Body of pancreas (tissue), 4 donors: ENCODE measurements around the gene VIPR1. TPM values are rescaled to one million over a fixed set of nuclear protein-coding genes. Genes with fewer than 3 reads are reported as not detected.

Experiments used
- ATAC-seq: fragments of 150-250 bp; one replicate; pipeline ENCODE4 v1.9.1; 2016
- DNase-seq, 4 donors: peaks; one replicate each; pipeline ENCODE4 v3.0.0-alpha.2; 2019
- H3K27ac ChIP-seq, 4 donors: fragments of 200-600 bp; sonication (generic); 1 replicate in 3 of 4; 2 replicates in 1 of 4; pipeline versions ENCODE4 v1.5.1 to v1.6.1; 2016 to 2019; ENCODE audit warnings: mild to moderate bottlenecking in 1 of 4, mixed read lengths in 1 of 4, moderate library complexity in 1 of 4
- H3K27me3 ChIP-seq, 2 donors: fragments of 200-600 bp; sonication (generic); one replicate each; pipeline ENCODE4 v1.6.0; 2016; ENCODE audit warnings: mild to moderate bottlenecking in 1 of 2
- H3K36me3 ChIP-seq, 2 donors: fragments of 200-600 bp; sonication (generic); replicated peaks in 1 of 2; 2 replicates each; pipeline ENCODE4 v1.5.1; 2016; ENCODE audit warnings: low read depth in 2 of 2; ENCODE audit not compliant: insufficient read depth in 1 of 2
- H3K4me1 ChIP-seq: fragments of 200-600 bp; sonication (generic); one replicate; pipeline ENCODE4 v1.6.0; 2016
- H3K4me3 ChIP-seq, 2 donors: fragments of 200-600 bp; sonication (generic); 1 replicate in 1 of 2; 2 replicates in 1 of 2; pipeline ENCODE4 v1.5.1; 2016 to 2019
- H3K9me3 ChIP-seq, 3 donors: fragments of 200-600 bp; sonication (generic); 1 replicate in 2 of 3; 2 replicates in 1 of 3; pipeline ENCODE4 v1.5.1; 2016
- POLR2A ChIP-seq, 3 donors: fragments of 450-650 bp; IDR thresholded peaks; one replicate each; pipeline ENCODE4 v1.6.1; 2016; ENCODE audit warnings: antibody characterized with exemption in 3 of 3, mild to moderate bottlenecking in 2 of 3
- WGBS, 2 donors: methylation state at CpG; one replicate each; pipeline ENCODE4 v1.1.5; 2017; 5-methylcytosine and 5-hydroxymethylcytosine counted together
- intact Hi-C: fragments of 100-400 bp; cut with DNase I; formaldehyde crosslinking; loops from one replicate; pipeline ENCODE4 v1.15.1; 2023
- total RNA-seq, 2 donors: library from RNA; depleted of rRNA; stranded (reverse); fragments of >200 nt; gene quantifications; one replicate each; pipeline ENCODE4 v1.1.0, GENCODE V29; 2016
- TF ChIP-seq, protein P1 (sequence below), 7 experiments: fragments of 450-650 bp in 4 of 7; fragments of 200-600 bp in 3 of 7; sonication (generic) in 3 of 7; IDR thresholded peaks; one replicate each; pipeline ENCODE4 v1.5.1; 2016 to 2019; ENCODE audit warnings: antibody characterized with exemption in 7 of 7

VIPR1 gene
- total RNA-seq, 2 donors from 2014 or later, result 0.99 to 10.6 TPM

DNA sequence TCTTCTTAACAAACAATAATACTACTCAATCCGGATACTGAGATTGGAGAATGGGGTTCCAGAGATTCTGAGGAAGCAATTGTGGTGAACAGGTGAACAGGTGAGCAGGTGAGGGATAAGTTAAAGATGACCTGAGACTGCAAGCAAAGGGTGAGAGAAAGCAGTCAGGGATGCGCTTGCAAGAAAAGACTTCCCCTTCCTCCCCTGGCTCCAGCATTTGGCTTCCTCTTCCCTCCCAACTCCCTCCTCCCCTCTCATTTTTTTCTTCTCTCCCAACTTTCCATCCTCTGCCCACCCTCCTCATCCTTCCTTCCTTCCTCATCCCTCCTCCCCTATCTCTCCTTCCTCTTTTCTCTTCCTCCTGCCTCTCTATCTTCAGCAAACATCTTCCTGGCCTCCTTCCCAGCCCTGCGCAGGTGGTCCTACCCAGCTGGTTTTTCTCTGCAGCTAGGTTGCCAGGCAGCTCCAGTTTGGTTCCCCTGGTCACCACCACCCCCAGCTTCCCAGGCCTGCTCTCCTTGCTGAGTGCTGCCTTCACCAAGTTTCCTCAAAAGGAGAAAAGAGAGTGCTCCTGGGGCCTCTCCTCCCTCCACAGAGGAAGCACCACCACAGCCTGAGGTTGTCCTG, 10.4 kb upstream of the VIPR1 start:
- DNase-seq (peak in 1 of 4 donors; percentile 8), ATAC-seq (no peak)
- Histone ChIP-seq H3K27ac (no peak overlapping the region), H3K9me3 (no peaks in the 10 kb centered on the region), H3K27me3 (no peaks in the 10 kb centered on the region), H3K4me1 (peaks cover 25% of the 10 kb centered on the region), H3K4me3 (no peak overlapping the region), H3K36me3 (no peaks in the 10 kb centered on the region)
- WGBS, 2 donors, result 60 to 74% methylated on average over 3 of the region's 3 CpGs
- TF ChIP-seq POLR2A (IDR thresholded peaks at IDR 0.05), result no peak
- TF ChIP-seq, protein P1, sequence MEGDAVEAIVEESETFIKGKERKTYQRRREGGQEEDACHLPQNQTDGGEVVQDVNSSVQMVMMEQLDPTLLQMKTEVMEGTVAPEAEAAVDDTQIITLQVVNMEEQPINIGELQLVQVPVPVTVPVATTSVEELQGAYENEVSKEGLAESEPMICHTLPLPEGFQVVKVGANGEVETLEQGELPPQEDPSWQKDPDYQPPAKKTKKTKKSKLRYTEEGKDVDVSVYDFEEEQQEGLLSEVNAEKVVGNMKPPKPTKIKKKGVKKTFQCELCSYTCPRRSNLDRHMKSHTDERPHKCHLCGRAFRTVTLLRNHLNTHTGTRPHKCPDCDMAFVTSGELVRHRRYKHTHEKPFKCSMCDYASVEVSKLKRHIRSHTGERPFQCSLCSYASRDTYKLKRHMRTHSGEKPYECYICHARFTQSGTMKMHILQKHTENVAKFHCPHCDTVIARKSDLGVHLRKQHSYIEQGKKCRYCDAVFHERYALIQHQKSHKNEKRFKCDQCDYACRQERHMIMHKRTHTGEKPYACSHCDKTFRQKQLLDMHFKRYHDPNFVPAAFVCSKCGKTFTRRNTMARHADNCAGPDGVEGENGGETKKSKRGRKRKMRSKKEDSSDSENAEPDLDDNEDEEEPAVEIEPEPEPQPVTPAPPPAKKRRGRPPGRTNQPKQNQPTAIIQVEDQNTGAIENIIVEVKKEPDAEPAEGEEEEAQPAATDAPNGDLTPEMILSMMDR (IDR thresholded peaks at IDR 0.05), result no peak
- intact Hi-C loops, result no loop called here

GRCh38 chr3:42492508-42493080, 9.8 kb upstream of the VIPR1 start:
- H3K36me3 ChIP-seq, result no peaks in the 10 kb centered on the region
- intact Hi-C loops, result no loop called here
- no peak overlapping the region for H3K27ac ChIP-seq
- no peaks in the 10 kb centered on the region for H3K27me3 ChIP-seq
- no peak for TF ChIP-seq POLR2A (IDR thresholded peaks at IDR 0.05)
- TF ChIP-seq, protein P1 (IDR thresholded peaks at IDR 0.05), result no peak
- ATAC-seq (no peak), DNase-seq (peak in 2 of 4 donors; percentile 3)
- 76 to 79% methylated on average over 6 of the region's 6 CpGs for WGBS, 2 donors
- H3K9me3 ChIP-seq, result no peaks in the 10 kb centered on the region
- H3K4me3 ChIP-seq, result no peak overlapping the region
- peaks cover 25% of the 10 kb centered on the region for H3K4me1 ChIP-seq

DNA sequence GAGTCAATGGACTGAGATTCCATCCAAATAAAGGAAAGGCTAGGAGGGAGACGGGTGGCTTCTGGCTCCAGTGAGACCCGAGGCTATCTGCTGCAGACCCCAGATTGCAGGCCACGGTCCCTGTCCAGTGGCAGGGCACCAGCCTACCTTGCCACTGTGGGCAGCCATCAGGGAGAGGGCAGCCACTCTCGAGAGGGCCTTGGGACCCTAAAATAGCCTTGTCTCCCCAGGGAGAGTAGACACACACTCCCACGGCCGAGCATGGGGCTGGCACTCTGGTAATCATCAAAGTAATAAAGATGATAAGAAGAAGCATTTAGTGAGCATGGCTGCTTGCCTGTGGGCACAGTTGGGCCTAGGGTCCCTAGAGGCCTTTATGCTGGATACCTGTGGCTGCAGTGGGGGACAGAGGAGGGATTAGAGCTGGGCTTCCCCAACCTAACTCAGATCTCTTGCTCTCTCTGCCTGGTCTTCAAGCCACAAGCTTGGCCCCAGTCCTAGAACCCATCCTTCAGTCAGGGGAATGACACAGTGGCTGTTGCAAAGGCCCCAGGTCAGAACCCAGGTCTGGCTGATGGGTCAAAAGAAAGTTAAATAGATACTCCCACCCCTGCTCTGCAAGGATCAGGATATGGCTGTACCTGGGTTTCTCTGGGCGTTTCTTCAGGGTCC, 9.2 kb upstream of the VIPR1 start:
- 92 to 96% methylated on average over 7 of the region's 7 CpGs for WGBS, 2 donors
- no peak overlapping the region for H3K27ac ChIP-seq
- no peaks in the 10 kb centered on the region for H3K9me3 ChIP-seq
- no peaks in the 10 kb centered on the region for H3K27me3 ChIP-seq
- no peaks in the 10 kb centered on the region for H3K36me3 ChIP-seq
- DNase-seq (peak in 2 of 4 donors; percentile 1 to 8), ATAC-seq (no peak)
- intact Hi-C loops, result no loop called here
- no peak overlapping the region for H3K4me3 ChIP-seq
- TF ChIP-seq, protein P1 (IDR thresholded peaks at IDR 0.05), result no peak
- no peak for TF ChIP-seq POLR2A (IDR thresholded peaks at IDR 0.05)
- peaks cover 25% of the 10 kb centered on the region for H3K4me1 ChIP-seq

DNA sequence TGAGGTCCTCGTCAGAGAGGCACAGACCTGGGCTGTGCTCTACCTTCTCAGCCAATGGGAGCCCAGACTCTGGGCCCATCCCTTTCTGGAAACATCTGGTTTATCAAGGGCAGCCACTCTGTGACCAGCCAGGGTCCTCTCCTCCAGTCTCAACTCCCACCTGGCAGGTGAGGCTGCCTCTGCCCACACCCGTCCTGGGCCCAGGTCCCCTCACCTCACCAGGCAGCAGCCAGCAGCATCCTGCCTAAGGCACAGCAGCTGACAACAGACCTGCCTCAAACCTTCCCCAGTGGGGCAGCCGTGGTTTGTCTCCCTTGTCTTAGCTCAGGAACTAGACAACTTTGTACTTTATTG, 8.7 kb upstream of the VIPR1 start:
- no peaks in the 10 kb centered on the region for H3K9me3 ChIP-seq
- H3K4me3 ChIP-seq, result no peak overlapping the region
- no peak overlapping the region for H3K27ac ChIP-seq
- intact Hi-C loops, result no loop called here
- ATAC-seq (no peak), DNase-seq (peak in 2 of 4 donors; percentile 0 to 9)
- peaks cover 22% of the 10 kb centered on the region for H3K4me1 ChIP-seq
- TF ChIP-seq, protein P1 (IDR thresholded peaks at IDR 0.05), result no peak
- TF ChIP-seq POLR2A (IDR thresholded peaks at IDR 0.05), result no peak
- WGBS, 2 donors, result 85 to 94% methylated on average over 3 of the region's 3 CpGs
- H3K36me3 ChIP-seq, result no peaks in the 10 kb centered on the region
- no peaks in the 10 kb centered on the region for H3K27me3 ChIP-seq
